IMR-90 (cell line): ENCODE measurements around the gene ZNF644. TPM values are rescaled to one million over a fixed set of nuclear protein-coding genes. Genes with fewer than 3 reads are reported as not detected.
A peak's percentile ranks its signal among the peaks of the same experiment; 100 is the strongest.

Source experiments
- ATAC-seq: fragments of 200-7000 bp; cut with Tn5 transposase; 2 replicates; pipeline ENCODE4 v1.9.1; 2020; ENCODE audit warnings: low read depth, mild to moderate bottlenecking, moderate library complexity
- BruUV-seq: library from RNA; stranded (reverse); fragments of 400-500 nt; replicated peaks from 2 replicates; lab custom pipeline; 2021; lab: Mats Ljungman, UMichigan
- CTCF ChIA-PET: fragments of 300-600 bp; formaldehyde crosslinking; extraction: SDS; loops from one replicate; lab custom pipeline; 2021; ENCODE audit warnings: antibody characterized with exemption; lab: Yijun Ruan, JAX
- POLR2A ChIA-PET: fragments of 300-600 bp; sonication (Branson Sonifier 250); formaldehyde crosslinking; loops from one replicate; lab custom pipeline; 2022; ENCODE audit warnings: antibody characterized with exemption; ENCODE audit not compliant: unreplicated experiment; lab: Charles Lee
- DNase-seq: peaks from one replicate; pipeline ENCODE4 v3.0.0; 2013
- H2AFZ ChIP-seq: replicated peaks from 2 replicates; pipeline ENCODE3; 2013; ENCODE audit warnings: low read length, mild to moderate bottlenecking; ENCODE audit not compliant: poor library complexity
- H2AK5ac ChIP-seq: 2 replicates; pipeline ENCODE4 v1.6.1; 2013; ENCODE audit warnings: low read depth, low read length, inconsistent platforms
- H2AK9ac ChIP-seq: replicated peaks from 2 replicates; pipeline ENCODE3; 2013; ENCODE audit warnings: mild to moderate bottlenecking, low read depth, low read length, moderate library complexity; ENCODE audit not compliant: poor library complexity
- H2BK120ac ChIP-seq: 2 replicates; pipeline ENCODE4 v1.6.1; 2013; ENCODE audit warnings: low read depth, low read length, inconsistent platforms
- H2BK15ac ChIP-seq: 3 replicates; pipeline ENCODE4 v1.6.1; 2013; ENCODE audit warnings: low read depth, low read length, inconsistent platforms
- H2BK20ac ChIP-seq: 2 replicates; pipeline ENCODE4 v1.6.1; 2013; ENCODE audit warnings: low read depth, mild to moderate bottlenecking, inconsistent platforms, low read length, moderate library complexity
- H2BK5ac ChIP-seq: 2 replicates; pipeline ENCODE4 v1.6.1; 2013; ENCODE audit warnings: mild to moderate bottlenecking, low read depth, low read length, inconsistent platforms; ENCODE audit not compliant: poor library complexity, severe bottlenecking
- H3K14ac ChIP-seq: replicated peaks from 2 replicates; pipeline ENCODE4 v1.6.1; 2013; ENCODE audit warnings: low read depth, low read length, inconsistent platforms
- H3K18ac ChIP-seq: 2 replicates; pipeline ENCODE4 v1.6.1; 2013; ENCODE audit warnings: low read depth, low read length, control low read depth
- H3K23ac ChIP-seq: 2 replicates; pipeline ENCODE4 v1.6.1; 2013; ENCODE audit warnings: low read depth, low read length, inconsistent platforms
- H3K27ac ChIP-seq: 2 replicates; pipeline ENCODE4 v1.5.1; 2013; ENCODE audit warnings: mild to moderate bottlenecking, control low read depth, low read length; ENCODE audit not compliant: insufficient read depth
- H3K27me3 ChIP-seq: 2 replicates; pipeline ENCODE4 v1.6.1; 2013; ENCODE audit warnings: low read length; ENCODE audit not compliant: control insufficient read depth, insufficient read depth
- H3K36me3 ChIP-seq: 2 replicates; pipeline ENCODE4 v1.6.1; 2013; ENCODE audit warnings: low read length, mixed read lengths; ENCODE audit not compliant: control insufficient read depth, insufficient read depth
- H3K4ac ChIP-seq: 2 replicates; pipeline ENCODE4 v1.6.1; 2013; ENCODE audit warnings: low read depth, low read length, inconsistent platforms
- H3K4me1 ChIP-seq: 2 replicates; pipeline ENCODE4 v1.6.1; 2013; ENCODE audit warnings: low read length, mixed read lengths; ENCODE audit not compliant: control insufficient read depth, insufficient read depth
- H3K4me2 ChIP-seq: 2 replicates; pipeline ENCODE4 v1.6.1; 2013; ENCODE audit warnings: low read depth, mild to moderate bottlenecking, control low read depth, low read length, moderate library complexity
- H3K4me3 ChIP-seq: 2 replicates; pipeline ENCODE4 v1.5.1; 2013; ENCODE audit warnings: low read depth, mild to moderate bottlenecking, control low read depth, low read length, moderate library complexity; ENCODE audit not compliant: insufficient read depth
- H3K56ac ChIP-seq: 2 replicates; pipeline ENCODE4 v1.6.1; 2013; ENCODE audit warnings: low read length, inconsistent platforms; ENCODE audit not compliant: insufficient read depth; ENCODE audit errors: extremely low read depth
- H3K79me1 ChIP-seq, 2 experiments: 2 replicates each; pipeline ENCODE4 v1.6.1; 2013; ENCODE audit warnings: low read length in 2 of 2, inconsistent platforms in 1 of 2, low read depth in 1 of 2
- H3K9ac ChIP-seq: 2 replicates; pipeline ENCODE4 v1.6.1; 2013; ENCODE audit warnings: low read depth, low read length, control low read depth
- H3K9me1 ChIP-seq: 2 replicates; pipeline ENCODE4 v1.6.1; 2013; ENCODE audit warnings: low read length, inconsistent platforms; ENCODE audit not compliant: insufficient read depth
- H3K9me3 ChIP-seq: 2 replicates; pipeline ENCODE4 v1.6.1; 2013; ENCODE audit warnings: low read length; ENCODE audit not compliant: control insufficient read depth, insufficient read depth
- H4K20me1 ChIP-seq: 2 replicates; pipeline ENCODE4 v1.6.1; 2013; ENCODE audit warnings: low read length, inconsistent platforms; ENCODE audit not compliant: insufficient read depth
- H4K5ac ChIP-seq: 2 replicates; pipeline ENCODE4 v1.6.1; 2013; ENCODE audit warnings: mild to moderate bottlenecking, low read depth, low read length, control low read depth
- H4K8ac ChIP-seq, 2 experiments: 2 replicates each; pipeline ENCODE4 v1.6.1; 2013; ENCODE audit warnings: low read depth in 2 of 2, low read length in 2 of 2, control low read depth in 1 of 2, inconsistent platforms in 1 of 2
- H4K91ac ChIP-seq: 2 replicates; pipeline ENCODE4 v1.6.1; 2013; ENCODE audit warnings: low read depth, low read length, inconsistent platforms; ENCODE audit not compliant: insufficient read depth
- BHLHE40 ChIP-seq: fragments of 150-350 bp; IDR thresholded peaks from 2 replicates; pipeline ENCODE4 v1.6.1; 2016; ENCODE audit warnings: mild to moderate bottlenecking, low read depth, low read length
- CEBPB ChIP-seq: IDR thresholded peaks from 2 replicates; pipeline ENCODE4 v1.6.1; 2012; ENCODE audit warnings: low read depth, low read length, improper control_type of control experiment
- CHD1 ChIP-seq: IDR thresholded peaks from 2 replicates; pipeline ENCODE4 v1.6.1; 2012; ENCODE audit warnings: low read depth, low read length, improper control_type of control experiment
- FOS ChIP-seq: fragments of 150-350 bp; IDR thresholded peaks from 2 replicates; pipeline ENCODE4 v1.6.1; 2016; ENCODE audit warnings: low read depth, low read length
- MAFK ChIP-seq: IDR thresholded peaks from 2 replicates; pipeline ENCODE4 v1.6.1; 2012; ENCODE audit warnings: low read depth, low read length, improper control_type of control experiment
- MXI1 ChIP-seq: IDR thresholded peaks from 2 replicates; pipeline ENCODE4 v1.6.1; 2012; ENCODE audit warnings: low read depth, mild to moderate bottlenecking, low read length, moderate library complexity, borderline replicate concordance
- RAD21 ChIP-seq: IDR thresholded peaks from 2 replicates; pipeline ENCODE4 v1.6.1; 2012; ENCODE audit warnings: low read length, improper control_type of control experiment
- SMC3 ChIP-seq: fragments of 150-350 bp; IDR thresholded peaks from 2 replicates; pipeline ENCODE4 v1.6.1; 2016; ENCODE audit warnings: low read depth, mild to moderate bottlenecking, antibody characterized with exemption, low read length, moderate library complexity
- WGBS, 2 experiments: methylation state at CpG; one replicate each; pipeline versions ENCODE4 v1.1.5 to v1.1.7; 2013; ENCODE audit warnings: missing lambda C conversion rate in 2 of 2; ENCODE audit not compliant: insufficient read length in 1 of 2; ENCODE audit errors: extremely low coverage in 2 of 2; 5-methylcytosine and 5-hydroxymethylcytosine counted together
- dilution Hi-C: fragments of 300-500 bp; cut with HindIII; formaldehyde crosslinking; loops from one replicate; pipeline ENCODE4 v1.14.3; 2018; ENCODE audit warnings: low sequenced_read_pairs; ENCODE audit not compliant: unreplicated experiment
- in situ Hi-C: fragments of 300-500 bp; cut with MboI; formaldehyde crosslinking; loops from 3 replicates; pipeline ENCODE4 v1.14.3; 2019; ENCODE audit warnings: low sequenced_read_pairs, inconsistent platforms, mixed read lengths
- intact Hi-C: fragments of 100-400 bp; cut with micrococcal nuclease; formaldehyde crosslinking; loops from 2 replicates; pipeline ENCODE4 v1.10.0; 2022
- polyA plus RNA-seq, 3 experiments: library from polyadenylated mRNA; depleted of rRNA; stranded (reverse); fragments of >200 nt; gene quantifications; 2 replicates each; pipeline ENCODE4 v1.2.3, GENCODE V29; 2012; ENCODE audit warnings: low replicate concordance in 1 of 3
- total RNA-seq: library from RNA; depleted of rRNA; stranded (reverse); fragments of >200 nt; gene quantifications from 2 replicates; pipeline ENCODE4 v1.2.3, GENCODE V29; 2012
- TF ChIP-seq, protein P1 (sequence below): conservative IDR thresholded peaks from 2 replicates; pipeline ENCODE4 v1.5.1; 2012; ENCODE audit warnings: mild to moderate bottlenecking, low read depth, low read length, improper control_type of control experiment
- TF ChIP-seq, protein P2 (sequence below): fragments of 150-350 bp; IDR thresholded peaks from 2 replicates; pipeline ENCODE4 v1.6.1; 2017; ENCODE audit warnings: mild to moderate bottlenecking, antibody characterized with exemption, low read length, low read depth

ZNF644 gene
- total and polyA plus RNA-seq, 2 of the 4 experiments (the other 2 are of a cell fraction), result 9.0 to 45.3 TPM

DNA sequence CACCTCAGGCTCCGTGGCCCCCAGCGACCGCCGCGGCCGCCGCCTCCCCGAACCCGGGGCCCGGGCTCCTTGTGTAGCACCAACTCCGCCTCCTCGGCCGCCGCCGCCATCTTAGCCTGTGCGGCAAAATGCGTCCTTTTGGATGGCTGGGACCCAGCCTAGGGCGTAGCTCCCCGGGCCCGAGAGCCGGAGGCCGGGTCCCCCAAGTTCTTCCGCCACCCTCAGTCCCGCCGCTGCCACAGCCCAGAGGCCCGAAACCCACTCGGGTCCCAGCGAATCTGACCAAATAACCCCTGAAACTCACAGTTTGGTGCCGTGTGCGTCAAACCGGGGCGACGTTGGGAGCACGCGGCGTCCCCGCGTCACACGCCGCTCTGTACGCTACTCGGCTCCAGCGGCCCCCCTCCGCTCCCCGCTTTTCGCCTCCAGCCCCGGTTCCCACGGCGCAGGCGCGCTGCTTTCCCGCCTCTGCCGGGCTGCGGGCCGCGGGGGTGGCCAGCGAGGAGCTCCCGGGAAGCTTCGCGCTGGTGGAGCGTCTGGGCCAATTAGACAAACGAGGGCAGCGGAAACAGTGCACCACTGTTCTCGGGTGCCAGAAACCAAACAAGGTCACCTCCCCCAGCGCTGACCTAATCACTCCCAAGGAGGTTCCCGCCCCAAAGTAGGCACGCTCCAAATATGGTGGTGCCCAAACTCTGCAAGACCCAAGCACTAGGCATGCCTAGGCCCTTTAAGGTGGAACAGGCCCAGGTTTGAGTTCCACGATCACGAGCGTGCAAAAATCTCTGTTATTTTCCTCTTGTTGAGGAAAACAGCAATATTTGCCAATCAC, at the start of gene ZNF644 (continued):
- TF ChIP-seq, protein P1, sequence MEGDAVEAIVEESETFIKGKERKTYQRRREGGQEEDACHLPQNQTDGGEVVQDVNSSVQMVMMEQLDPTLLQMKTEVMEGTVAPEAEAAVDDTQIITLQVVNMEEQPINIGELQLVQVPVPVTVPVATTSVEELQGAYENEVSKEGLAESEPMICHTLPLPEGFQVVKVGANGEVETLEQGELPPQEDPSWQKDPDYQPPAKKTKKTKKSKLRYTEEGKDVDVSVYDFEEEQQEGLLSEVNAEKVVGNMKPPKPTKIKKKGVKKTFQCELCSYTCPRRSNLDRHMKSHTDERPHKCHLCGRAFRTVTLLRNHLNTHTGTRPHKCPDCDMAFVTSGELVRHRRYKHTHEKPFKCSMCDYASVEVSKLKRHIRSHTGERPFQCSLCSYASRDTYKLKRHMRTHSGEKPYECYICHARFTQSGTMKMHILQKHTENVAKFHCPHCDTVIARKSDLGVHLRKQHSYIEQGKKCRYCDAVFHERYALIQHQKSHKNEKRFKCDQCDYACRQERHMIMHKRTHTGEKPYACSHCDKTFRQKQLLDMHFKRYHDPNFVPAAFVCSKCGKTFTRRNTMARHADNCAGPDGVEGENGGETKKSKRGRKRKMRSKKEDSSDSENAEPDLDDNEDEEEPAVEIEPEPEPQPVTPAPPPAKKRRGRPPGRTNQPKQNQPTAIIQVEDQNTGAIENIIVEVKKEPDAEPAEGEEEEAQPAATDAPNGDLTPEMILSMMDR, result no peak
- TF ChIP-seq MXI1, result peak; percentile 74; the same call in 1 of the 2 replicates

DNA sequence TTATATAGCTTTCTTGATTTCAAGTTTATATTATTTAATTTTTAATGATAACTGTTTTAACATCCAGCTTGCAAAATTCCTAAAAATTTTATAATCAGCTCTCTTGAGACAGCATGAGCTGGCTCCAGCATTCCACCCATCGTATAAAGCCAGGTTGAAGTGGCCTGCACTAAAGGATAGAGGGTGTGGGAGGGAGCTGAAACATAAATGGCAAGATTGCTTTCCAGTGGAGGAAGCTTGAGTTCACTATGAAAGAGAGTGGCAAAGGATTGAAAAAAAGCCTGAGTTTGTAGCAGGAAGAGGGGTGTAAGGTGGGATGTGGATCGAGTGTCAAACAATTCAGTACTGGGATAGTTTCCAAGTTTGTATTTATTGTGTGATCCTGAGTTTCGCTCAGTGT, 48.5 kb upstream of the ZNF644 start:
- no peak overlapping the region for H3K4me3 ChIP-seq
- TF ChIP-seq CHD1, result no peak
- no peak for TF ChIP-seq CEBPB
- no peak for TF ChIP-seq SMC3
- TF ChIP-seq MAFK, result no peak
- TF ChIP-seq, protein P2, sequence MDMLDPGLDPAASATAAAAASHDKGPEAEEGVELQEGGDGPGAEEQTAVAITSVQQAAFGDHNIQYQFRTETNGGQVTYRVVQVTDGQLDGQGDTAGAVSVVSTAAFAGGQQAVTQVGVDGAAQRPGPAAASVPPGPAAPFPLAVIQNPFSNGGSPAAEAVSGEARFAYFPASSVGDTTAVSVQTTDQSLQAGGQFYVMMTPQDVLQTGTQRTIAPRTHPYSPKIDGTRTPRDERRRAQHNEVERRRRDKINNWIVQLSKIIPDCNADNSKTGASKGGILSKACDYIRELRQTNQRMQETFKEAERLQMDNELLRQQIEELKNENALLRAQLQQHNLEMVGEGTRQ, result no peak
- no peak for TF ChIP-seq BHLHE40
- no peak for TF ChIP-seq MXI1
- no peak for TF ChIP-seq RAD21
- TF ChIP-seq FOS, result no peak
- no peak overlapping the region for H4K91ac ChIP-seq
- POLR2A ChIA-PET, result no interaction called here
- no peak overlapping the region for H3K9ac ChIP-seq
- 0% methylated on average over 2 of the region's 3 CpGs; no CpG with 5 or more reads in 1 of the 2 experiments for WGBS, 2 experiments
- no peak overlapping the region for H2BK15ac ChIP-seq
- no TSS peak for BruUV-seq
- intact Hi-C loops, result no loop called here
- H3K4me2 ChIP-seq, result no peak overlapping the region
- no peak overlapping the region for H3K14ac ChIP-seq
- no peak overlapping the region for H2BK20ac ChIP-seq
- H3K36me3 ChIP-seq, result no peaks in the 10 kb centered on the region
- H2AK5ac ChIP-seq, result no peak overlapping the region
- CTCF ChIA-PET, result no interaction called here
- no peak overlapping the region for H3K23ac ChIP-seq
- dilution Hi-C loops, result no loop called here
- H3K56ac ChIP-seq, result no peak overlapping the region
- H3K4me1 ChIP-seq, result no peaks in the 10 kb centered on the region
- no peak overlapping the region for H2BK5ac ChIP-seq
- ATAC-seq, result no peak
- in situ Hi-C loops, result no loop called here
- no peaks in the 10 kb centered on the region for H4K20me1 ChIP-seq
- no peak overlapping the region for H3K4ac ChIP-seq
- H3K18ac ChIP-seq, result no peak overlapping the region
- H3K27ac ChIP-seq, result no peak overlapping the region
- no peak overlapping the region for H4K8ac ChIP-seq
- no peak overlapping the region for H2BK120ac ChIP-seq
- H3K27me3 ChIP-seq, result no peaks in the 10 kb centered on the region
- no peak overlapping the region for H4K5ac ChIP-seq
- H3K9me1 ChIP-seq, result no peaks in the 10 kb centered on the region
- H2AK9ac ChIP-seq, result no peak overlapping the region
- no peak for DNase-seq
- H3K9me3 ChIP-seq, result no peaks in the 10 kb centered on the region
- H3K79me1 ChIP-seq, result no peaks in the 10 kb centered on the region
- no peak overlapping the region for H2AFZ ChIP-seq
